ENCODE data around the gene SHISA9.

DNA sequence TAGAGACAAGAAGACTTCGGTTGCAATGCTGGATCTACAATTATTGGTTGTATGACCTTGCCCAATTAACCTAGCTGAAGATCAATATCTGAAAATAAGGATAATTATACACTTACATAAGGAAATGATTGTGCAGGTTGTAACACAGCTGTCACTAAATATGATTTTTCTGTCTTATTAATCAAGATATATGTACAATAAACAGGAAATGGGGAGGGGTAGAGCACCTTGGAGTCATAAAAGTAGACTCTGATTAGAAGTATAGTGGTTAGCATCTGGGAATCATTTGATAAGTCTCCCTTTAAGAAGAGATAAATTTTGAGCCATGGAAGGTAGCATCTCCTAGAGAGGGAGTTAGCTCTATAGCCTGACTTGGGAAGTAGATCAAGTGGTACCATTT is 369.2 kb downstream of the SHISA9 start:
- TF ChIP-seq, protein P1, sequence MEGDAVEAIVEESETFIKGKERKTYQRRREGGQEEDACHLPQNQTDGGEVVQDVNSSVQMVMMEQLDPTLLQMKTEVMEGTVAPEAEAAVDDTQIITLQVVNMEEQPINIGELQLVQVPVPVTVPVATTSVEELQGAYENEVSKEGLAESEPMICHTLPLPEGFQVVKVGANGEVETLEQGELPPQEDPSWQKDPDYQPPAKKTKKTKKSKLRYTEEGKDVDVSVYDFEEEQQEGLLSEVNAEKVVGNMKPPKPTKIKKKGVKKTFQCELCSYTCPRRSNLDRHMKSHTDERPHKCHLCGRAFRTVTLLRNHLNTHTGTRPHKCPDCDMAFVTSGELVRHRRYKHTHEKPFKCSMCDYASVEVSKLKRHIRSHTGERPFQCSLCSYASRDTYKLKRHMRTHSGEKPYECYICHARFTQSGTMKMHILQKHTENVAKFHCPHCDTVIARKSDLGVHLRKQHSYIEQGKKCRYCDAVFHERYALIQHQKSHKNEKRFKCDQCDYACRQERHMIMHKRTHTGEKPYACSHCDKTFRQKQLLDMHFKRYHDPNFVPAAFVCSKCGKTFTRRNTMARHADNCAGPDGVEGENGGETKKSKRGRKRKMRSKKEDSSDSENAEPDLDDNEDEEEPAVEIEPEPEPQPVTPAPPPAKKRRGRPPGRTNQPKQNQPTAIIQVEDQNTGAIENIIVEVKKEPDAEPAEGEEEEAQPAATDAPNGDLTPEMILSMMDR (IDR thresholded peaks at IDR 0.05; ENCODE audit: low read depth, low read length) = no peak
- TF ChIP-seq EZH2phosphoT487 (IDR thresholded peaks at IDR 0.05; ENCODE audit: low read depth) = no peak
